Liver (tissue), 9 donors: ENCODE measurements around the gene TSHZ2. TPM values are rescaled to one million over a fixed set of nuclear protein-coding genes. Genes with fewer than 3 reads are reported as not detected.

ENCODE experiments used
- DNase-seq: peaks from one replicate; pipeline ENCODE4 v3.0.0-alpha.2; 2017; ENCODE audit warnings: low spot score
- H3K27ac ChIP-seq, 2 donors: one replicate each; pipeline ENCODE4 v1.7.0; 2013; ENCODE audit warnings: inconsistent platforms in 2 of 2, low read length in 2 of 2, control low read depth in 1 of 2, low read depth in 1 of 2, mild to moderate bottlenecking in 1 of 2
- H3K27me3 ChIP-seq, 4 donors: one replicate each; pipeline versions ENCODE4 v1.6.1 to v1.7.0; 2013; ENCODE audit warnings: low read length in 3 of 4, inconsistent platforms in 1 of 4, mild to moderate bottlenecking in 1 of 4, moderate library complexity in 1 of 4; ENCODE audit not compliant: control insufficient read depth in 4 of 4, insufficient read depth in 4 of 4
- H3K36me3 ChIP-seq, 4 donors: one replicate each; pipeline versions ENCODE4 v1.6.1 to v1.7.0; 2013; ENCODE audit warnings: low read length in 3 of 4, mild to moderate bottlenecking in 3 of 4, low read depth in 1 of 4, moderate library complexity in 1 of 4; ENCODE audit not compliant: control insufficient read depth in 4 of 4, insufficient read depth in 3 of 4
- H3K4me1 ChIP-seq, 4 donors: one replicate each; pipeline versions ENCODE4 v1.6.1 to v1.7.0; 2013; ENCODE audit warnings: low read length in 3 of 4, mild to moderate bottlenecking in 3 of 4, moderate library complexity in 1 of 4; ENCODE audit not compliant: control insufficient read depth in 4 of 4, insufficient read depth in 4 of 4
- H3K4me3 ChIP-seq, 3 donors: one replicate each; pipeline versions ENCODE4 v1.6.1 to v1.7.0; 2013; ENCODE audit warnings: low read length in 3 of 3, control low read depth in 1 of 3, low read depth in 1 of 3, mild to moderate bottlenecking in 1 of 3
- H3K9ac ChIP-seq, 2 donors: one replicate each; pipeline ENCODE4 v1.7.0; 2013; ENCODE audit warnings: low read length in 2 of 2, mild to moderate bottlenecking in 2 of 2, moderate library complexity in 2 of 2, control low read depth in 1 of 2, low read depth in 1 of 2
- H3K9me3 ChIP-seq, 4 donors: one replicate each; pipeline versions ENCODE4 v1.6.1 to v1.7.0; 2013; ENCODE audit warnings: low read length in 3 of 4; ENCODE audit not compliant: control insufficient read depth in 4 of 4
- EGR1 ChIP-seq, 2 donors: IDR thresholded peaks; 2 replicates each; pipeline ENCODE4 v1.6.1; 2016 to 2018; ENCODE audit warnings: antibody characterized with exemption in 2 of 2, low read depth in 2 of 2
- GABPA ChIP-seq, 2 donors: IDR thresholded peaks in 1 of 2; conservative IDR thresholded peaks in 1 of 2; 2 replicates each; pipeline ENCODE4 v1.6.1; 2016; ENCODE audit warnings: antibody characterized with exemption in 2 of 2, mild to moderate bottlenecking in 1 of 2, moderate library complexity in 1 of 2
- HNF4A ChIP-seq, 2 donors: conservative IDR thresholded peaks; 2 replicates each; pipeline ENCODE4 v1.6.1; 2016; ENCODE audit warnings: antibody characterized with exemption in 2 of 2, mild to moderate bottlenecking in 2 of 2
- HNF4G ChIP-seq: IDR thresholded peaks from 2 replicates; pipeline ENCODE4 v1.6.1; 2016; ENCODE audit warnings: antibody characterized with exemption
- JUND ChIP-seq, 2 donors: IDR thresholded peaks; 2 replicates each; pipeline ENCODE4 v1.6.1; 2016; ENCODE audit warnings: antibody characterized with exemption in 2 of 2
- NR2F2 ChIP-seq: IDR thresholded peaks from 2 replicates; pipeline ENCODE4 v1.6.1; 2016; ENCODE audit warnings: antibody characterized with exemption
- RAD21 ChIP-seq, 2 donors: IDR thresholded peaks; 2 replicates each; pipeline ENCODE4 v1.6.1; 2016; ENCODE audit warnings: antibody characterized with exemption in 2 of 2, mild to moderate bottlenecking in 2 of 2
- RXRA ChIP-seq, 2 donors: IDR thresholded peaks; 2 replicates each; pipeline ENCODE4 v1.6.1; 2017 to 2018; ENCODE audit warnings: antibody characterized with exemption in 2 of 2, mild to moderate bottlenecking in 1 of 2
- YY1 ChIP-seq: IDR thresholded peaks from 2 replicates; pipeline ENCODE4 v1.6.1; 2016; ENCODE audit warnings: antibody characterized with exemption, mild to moderate bottlenecking
- WGBS: extraction: QIAGEN DNeasy Blood & Tissue Kit; methylation state at CpG from one replicate; pipeline ENCODE4 v1.1.7; 2013; 5-methylcytosine and 5-hydroxymethylcytosine counted together
- polyA plus RNA-seq, 2 donors: library from polyadenylated mRNA; stranded (reverse) in 1 of 2; unstranded in 1 of 2; fragments of 200-250 nt in 1 of 2; fragments of >200 nt in 1 of 2; fragmentation: Nextera tagmentation in 1 of 2; extraction: Ambion mirVana in 1 of 2; gene quantifications; one replicate each; pipeline versions ENCODE4 v1.2.1 to v1.2.3, GENCODE V29; 2013 to 2015
- total RNA-seq, 2 donors: library from RNA; depleted of rRNA; stranded (reverse); fragments of >200 nt; gene quantifications; one replicate each; pipeline ENCODE4 v1.2.3, GENCODE V29; 2014
- TF ChIP-seq, protein P1 (sequence below): IDR thresholded peaks from 2 replicates; pipeline ENCODE4 v1.6.1; 2016; ENCODE audit warnings: antibody characterized with exemption
- TF ChIP-seq, protein P2 (sequence below): IDR thresholded peaks from 2 replicates; pipeline ENCODE4 v1.6.1; 2016; ENCODE audit warnings: antibody characterized with exemption, mild to moderate bottlenecking
- donor health status: healthy.
- donor health status: healthy.
- donor health status: healthy.
- donor health status: healthy.
- donor health status: healthy.

The TSHZ2 gene
- total and polyA plus RNA-seq, 4 donors = 2.9 to 11.3 (median 7.8) TPM

DNA sequence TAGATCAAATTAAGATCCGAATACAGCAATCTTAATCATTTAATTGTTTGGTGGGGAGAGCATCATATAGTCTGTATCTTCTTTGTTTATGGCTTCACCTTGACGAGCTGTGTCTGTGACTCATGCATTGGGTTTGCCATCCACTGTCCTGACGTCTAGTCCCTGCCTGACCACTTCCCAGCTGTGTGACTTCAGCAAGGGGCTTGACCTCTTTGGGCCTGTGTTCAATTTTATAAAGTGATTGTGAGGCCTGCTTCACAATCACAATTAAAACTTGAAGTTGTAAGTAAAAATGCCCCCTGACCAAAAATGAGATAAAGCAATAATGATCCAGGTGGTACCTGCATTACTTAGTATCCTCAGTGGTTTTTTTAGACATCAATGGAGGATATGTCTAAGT, 412.2 kb downstream of the TSHZ2 start:
- TF ChIP-seq NR2F2 (no peak), YY1 (no peak), EGR1 (IDR thresholded peaks at IDR 0.05; ENCODE audit: low read depth in 2 of 2) (no peak), JUND (IDR thresholded peaks at IDR 0.05) (no peak), GABPA (IDR thresholded peaks at IDR 0.05 in 1 of 2, conservative IDR thresholded peaks at IDR 0.05 in 1 of 2) (no peak)
- TF ChIP-seq, protein P1, sequence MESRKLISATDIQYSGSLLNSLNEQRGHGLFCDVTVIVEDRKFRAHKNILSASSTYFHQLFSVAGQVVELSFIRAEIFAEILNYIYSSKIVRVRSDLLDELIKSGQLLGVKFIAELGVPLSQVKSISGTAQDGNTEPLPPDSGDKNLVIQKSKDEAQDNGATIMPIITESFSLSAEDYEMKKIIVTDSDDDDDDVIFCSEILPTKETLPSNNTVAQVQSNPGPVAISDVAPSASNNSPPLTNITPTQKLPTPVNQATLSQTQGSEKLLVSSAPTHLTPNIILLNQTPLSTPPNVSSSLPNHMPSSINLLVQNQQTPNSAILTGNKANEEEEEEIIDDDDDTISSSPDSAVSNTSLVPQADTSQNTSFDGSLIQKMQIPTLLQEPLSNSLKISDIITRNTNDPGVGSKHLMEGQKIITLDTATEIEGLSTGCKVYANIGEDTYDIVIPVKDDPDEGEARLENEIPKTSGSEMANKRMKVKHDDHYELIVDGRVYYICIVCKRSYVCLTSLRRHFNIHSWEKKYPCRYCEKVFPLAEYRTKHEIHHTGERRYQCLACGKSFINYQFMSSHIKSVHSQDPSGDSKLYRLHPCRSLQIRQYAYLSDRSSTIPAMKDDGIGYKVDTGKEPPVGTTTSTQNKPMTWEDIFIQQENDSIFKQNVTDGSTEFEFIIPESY = no peak
- 87% methylated on average over 3 of the region's 3 CpGs for WGBS
- Histone ChIP-seq H3K4me3 (no peak overlapping the region), H3K27me3 (no peaks in the 10 kb centered on the region), H3K36me3 (no peaks in the 10 kb centered on the region), H3K4me1 (no peaks in the 10 kb centered on the region), H3K9me3 (no peaks in the 10 kb centered on the region), H3K9ac (no peak overlapping the region), H3K27ac (no peak overlapping the region)
- DNase-seq = no peak

DNA sequence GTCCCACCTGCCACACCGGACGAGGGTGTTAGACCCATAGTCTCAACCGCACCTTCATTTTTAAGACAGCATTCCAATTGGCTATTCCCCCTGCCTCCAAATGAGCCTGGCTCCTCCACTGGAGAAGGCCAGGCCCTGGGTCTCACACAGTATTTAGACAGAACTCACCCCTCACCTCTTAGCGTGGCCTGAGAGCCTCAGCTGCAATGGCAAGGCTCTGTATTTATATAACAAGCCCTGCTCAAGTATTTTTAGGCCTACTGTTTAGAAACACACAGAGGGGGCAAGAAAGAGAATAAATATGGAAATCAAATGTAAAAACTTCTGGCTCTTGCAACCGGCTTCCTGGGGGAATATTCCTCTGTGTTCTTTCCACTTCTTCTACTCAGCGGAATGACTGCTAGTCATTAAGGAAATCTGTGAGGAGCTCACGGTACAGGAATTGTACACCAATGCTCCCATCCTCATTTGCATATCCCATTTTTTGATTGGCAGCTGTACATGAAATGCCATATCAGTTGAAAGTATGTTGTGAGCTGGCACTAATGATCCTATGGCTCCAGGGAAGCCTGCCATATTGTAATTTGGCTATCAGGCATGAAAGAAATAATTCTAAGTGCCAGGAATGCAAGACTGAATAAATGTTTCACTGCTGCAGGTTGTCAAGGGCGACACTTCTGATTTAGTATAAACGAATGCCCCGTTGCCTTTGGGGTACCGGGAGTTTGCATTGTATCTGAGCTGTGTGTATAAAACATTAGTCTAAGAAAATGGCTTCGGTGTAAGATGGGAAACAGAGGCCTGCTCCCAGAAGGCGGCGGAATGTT, 414.0 kb downstream of the TSHZ2 start:
- no peaks in the 10 kb centered on the region for H3K9me3 ChIP-seq
- no peaks in the 10 kb centered on the region for H3K36me3 ChIP-seq
- no peaks in the 10 kb centered on the region for H3K4me1 ChIP-seq
- DNase-seq = no peak
- no peak overlapping the region for H3K4me3 ChIP-seq
- H3K27ac ChIP-seq = no peak overlapping the region
- no peak for TF ChIP-seq HNF4G
- TF ChIP-seq RXRA (IDR thresholded peaks at IDR 0.05) = no peak
- TF ChIP-seq GABPA (IDR thresholded peaks at IDR 0.05 in 1 of 2, conservative IDR thresholded peaks at IDR 0.05 in 1 of 2) = no peak
- TF ChIP-seq, protein P2, sequence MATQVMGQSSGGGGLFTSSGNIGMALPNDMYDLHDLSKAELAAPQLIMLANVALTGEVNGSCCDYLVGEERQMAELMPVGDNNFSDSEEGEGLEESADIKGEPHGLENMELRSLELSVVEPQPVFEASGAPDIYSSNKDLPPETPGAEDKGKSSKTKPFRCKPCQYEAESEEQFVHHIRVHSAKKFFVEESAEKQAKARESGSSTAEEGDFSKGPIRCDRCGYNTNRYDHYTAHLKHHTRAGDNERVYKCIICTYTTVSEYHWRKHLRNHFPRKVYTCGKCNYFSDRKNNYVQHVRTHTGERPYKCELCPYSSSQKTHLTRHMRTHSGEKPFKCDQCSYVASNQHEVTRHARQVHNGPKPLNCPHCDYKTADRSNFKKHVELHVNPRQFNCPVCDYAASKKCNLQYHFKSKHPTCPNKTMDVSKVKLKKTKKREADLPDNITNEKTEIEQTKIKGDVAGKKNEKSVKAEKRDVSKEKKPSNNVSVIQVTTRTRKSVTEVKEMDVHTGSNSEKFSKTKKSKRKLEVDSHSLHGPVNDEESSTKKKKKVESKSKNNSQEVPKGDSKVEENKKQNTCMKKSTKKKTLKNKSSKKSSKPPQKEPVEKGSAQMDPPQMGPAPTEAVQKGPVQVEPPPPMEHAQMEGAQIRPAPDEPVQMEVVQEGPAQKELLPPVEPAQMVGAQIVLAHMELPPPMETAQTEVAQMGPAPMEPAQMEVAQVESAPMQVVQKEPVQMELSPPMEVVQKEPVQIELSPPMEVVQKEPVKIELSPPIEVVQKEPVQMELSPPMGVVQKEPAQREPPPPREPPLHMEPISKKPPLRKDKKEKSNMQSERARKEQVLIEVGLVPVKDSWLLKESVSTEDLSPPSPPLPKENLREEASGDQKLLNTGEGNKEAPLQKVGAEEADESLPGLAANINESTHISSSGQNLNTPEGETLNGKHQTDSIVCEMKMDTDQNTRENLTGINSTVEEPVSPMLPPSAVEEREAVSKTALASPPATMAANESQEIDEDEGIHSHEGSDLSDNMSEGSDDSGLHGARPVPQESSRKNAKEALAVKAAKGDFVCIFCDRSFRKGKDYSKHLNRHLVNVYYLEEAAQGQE = no peak
- TF ChIP-seq HNF4A (conservative IDR thresholded peaks at IDR 0.05) = no peak
- TF ChIP-seq RAD21 (IDR thresholded peaks at IDR 0.05) = no peak
- WGBS = 92% methylated on average over 14 of the region's 14 CpGs
- H3K9ac ChIP-seq = no peak overlapping the region
- no peaks in the 10 kb centered on the region for H3K27me3 ChIP-seq
